GM06990 (cell line): ENCODE results near the gene DOCK9.

Experiments
- DNase-seq: peaks from one replicate; pipeline ENCODE4 v3.0.0-alpha.2; 2011; ENCODE audit not compliant: insufficient read length; ENCODE audit errors: extremely low read depth
- H3K27me3 ChIP-seq: replicated peaks from 2 replicates; pipeline ENCODE4 v1.6.0; 2011; ENCODE audit warnings: low read length; ENCODE audit not compliant: control insufficient read depth, insufficient read depth
- H3K36me3 ChIP-seq: 2 replicates; pipeline ENCODE4 v1.5.1; 2011; ENCODE audit warnings: low read length; ENCODE audit not compliant: control insufficient read depth, insufficient read depth
- H3K4me3 ChIP-seq: replicated peaks from 2 replicates; pipeline ENCODE4 v1.5.1; 2011; ENCODE audit warnings: low read depth, mild to moderate bottlenecking, control low read depth, low read length
- TF ChIP-seq, protein P1 (sequence below): IDR thresholded peaks from 2 replicates; pipeline ENCODE4 v1.5.1; 2011; ENCODE audit warnings: low read length, control low read depth, mild to moderate bottlenecking, inconsistent platforms; ENCODE audit not compliant: insufficient read depth, poor library complexity, severe bottlenecking

Gene DOCK9

DNA sequence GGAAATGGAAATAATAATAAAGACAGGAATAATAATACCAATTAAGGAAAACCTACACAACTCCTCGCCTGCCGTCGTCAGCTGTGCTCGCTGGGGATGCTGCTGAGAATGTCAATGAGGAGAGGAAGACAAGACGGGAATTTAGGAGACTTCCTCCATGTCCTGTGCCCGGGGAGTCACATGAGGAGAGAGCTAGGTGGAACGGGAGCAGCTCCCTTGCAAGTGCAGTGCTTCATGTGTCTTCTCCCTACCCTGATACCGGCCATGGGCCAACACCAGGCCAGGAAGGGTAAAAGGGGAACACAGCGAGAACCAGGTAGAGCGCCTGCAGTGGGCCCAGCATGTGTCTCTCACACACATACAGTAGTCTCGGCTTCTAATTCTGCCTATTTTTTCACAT, 11.8 kb downstream of the DOCK9 start:
- no peak for DNase-seq
- Histone ChIP-seq H3K4me3 (no peak overlapping the region), H3K27me3 (no peaks in the 10 kb centered on the region), H3K36me3 (no peaks in the 10 kb centered on the region)
- TF ChIP-seq, protein P1, sequence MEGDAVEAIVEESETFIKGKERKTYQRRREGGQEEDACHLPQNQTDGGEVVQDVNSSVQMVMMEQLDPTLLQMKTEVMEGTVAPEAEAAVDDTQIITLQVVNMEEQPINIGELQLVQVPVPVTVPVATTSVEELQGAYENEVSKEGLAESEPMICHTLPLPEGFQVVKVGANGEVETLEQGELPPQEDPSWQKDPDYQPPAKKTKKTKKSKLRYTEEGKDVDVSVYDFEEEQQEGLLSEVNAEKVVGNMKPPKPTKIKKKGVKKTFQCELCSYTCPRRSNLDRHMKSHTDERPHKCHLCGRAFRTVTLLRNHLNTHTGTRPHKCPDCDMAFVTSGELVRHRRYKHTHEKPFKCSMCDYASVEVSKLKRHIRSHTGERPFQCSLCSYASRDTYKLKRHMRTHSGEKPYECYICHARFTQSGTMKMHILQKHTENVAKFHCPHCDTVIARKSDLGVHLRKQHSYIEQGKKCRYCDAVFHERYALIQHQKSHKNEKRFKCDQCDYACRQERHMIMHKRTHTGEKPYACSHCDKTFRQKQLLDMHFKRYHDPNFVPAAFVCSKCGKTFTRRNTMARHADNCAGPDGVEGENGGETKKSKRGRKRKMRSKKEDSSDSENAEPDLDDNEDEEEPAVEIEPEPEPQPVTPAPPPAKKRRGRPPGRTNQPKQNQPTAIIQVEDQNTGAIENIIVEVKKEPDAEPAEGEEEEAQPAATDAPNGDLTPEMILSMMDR: no peak

GRCh38 chr13:98965325-98965724, 12.5 kb downstream of the DOCK9 start:
- H3K4me3 ChIP-seq: no peak overlapping the region
- no peaks in the 10 kb centered on the region for H3K36me3 ChIP-seq
- no peaks in the 10 kb centered on the region for H3K27me3 ChIP-seq
- TF ChIP-seq, protein P1: no peak
- no peak for DNase-seq

DNA sequence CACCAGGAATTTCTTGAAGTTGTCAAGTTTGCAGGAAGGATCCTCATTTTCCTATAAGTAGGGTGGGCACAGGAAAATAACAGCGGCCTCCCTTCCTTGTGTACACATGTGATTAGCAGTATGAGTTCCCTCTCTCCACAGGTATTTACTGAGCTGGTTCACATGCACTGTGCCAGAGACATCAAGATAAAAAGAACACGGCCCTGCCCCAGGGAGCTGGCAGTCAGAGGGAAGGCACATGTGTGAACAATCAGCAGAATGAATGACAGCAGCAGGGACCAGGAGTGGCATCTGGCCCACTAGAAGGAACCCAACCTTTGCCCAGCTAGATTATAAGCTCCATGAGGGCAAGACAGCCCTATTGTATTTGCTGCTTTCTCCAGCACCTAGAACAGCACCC, 13.9 kb downstream of the DOCK9 start:
- TF ChIP-seq, protein P1: no peak
- DNase-seq: no peak
- no peaks in the 10 kb centered on the region for H3K27me3 ChIP-seq
- no peaks in the 10 kb centered on the region for H3K36me3 ChIP-seq
- H3K4me3 ChIP-seq: no peak overlapping the region

DNA sequence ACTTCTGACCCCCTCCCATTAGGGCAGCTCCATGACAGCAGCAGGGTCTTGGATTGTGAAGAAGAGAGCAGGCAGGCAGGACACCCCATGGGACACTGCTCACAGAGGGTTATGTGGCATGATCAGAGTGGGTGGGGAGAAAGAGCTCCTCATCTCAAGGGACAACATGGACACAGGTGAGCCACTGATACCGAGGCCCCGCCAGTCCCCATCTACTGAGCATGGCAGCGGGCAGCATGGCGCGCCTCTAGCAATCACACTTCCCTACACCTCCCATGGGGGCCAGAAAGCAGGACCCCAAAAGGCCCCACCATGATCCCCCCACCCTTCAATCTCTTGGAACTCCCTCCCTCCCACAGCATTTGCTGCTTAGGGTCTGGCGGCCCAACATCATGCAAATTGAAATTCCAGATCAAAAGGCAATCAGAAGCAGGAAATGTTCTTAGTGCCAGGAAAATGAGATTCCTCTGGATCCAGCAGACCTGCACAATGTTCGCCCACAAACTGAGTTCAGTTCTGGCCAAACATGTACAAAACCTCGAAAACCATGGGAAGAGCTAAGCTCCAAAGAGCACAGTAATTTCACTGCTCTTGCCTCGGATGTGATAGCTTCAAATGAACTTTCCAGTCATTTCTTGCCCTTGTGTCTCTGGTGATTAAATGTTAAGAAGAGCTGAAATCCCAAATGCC, 14.8 kb downstream of the DOCK9 start:
- TF ChIP-seq, protein P1: no peak
- H3K27me3 ChIP-seq: no peaks in the 10 kb centered on the region
- no peak for DNase-seq
- H3K4me3 ChIP-seq: no peak overlapping the region
- H3K36me3 ChIP-seq: no peaks in the 10 kb centered on the region

GRCh38 chr13:98961503-98962105, 16.3 kb downstream of the DOCK9 start:
- DNase-seq: no peak
- H3K36me3 ChIP-seq: no peaks in the 10 kb centered on the region
- H3K4me3 ChIP-seq: no peak overlapping the region
- TF ChIP-seq, protein P1: no peak
- H3K27me3 ChIP-seq: no peaks in the 10 kb centered on the region
